H54 (cell line): Measurements from ENCODE around the gene CEBPG.

ENCODE experiments used
- DNase-seq: peaks from one replicate; pipeline ENCODE4 v3.0.0; 2011; ENCODE audit warnings: low spot score, mixed read lengths; ENCODE audit not compliant: insufficient read length
- FAIRE-seq: peaks from 3 replicates; lab custom pipeline; 2011; peaks lifted over from hg19 to GRCh38; lab: Jason Lieb, UNC
- POLR2A ChIP-seq: IDR thresholded peaks from 2 replicates; pipeline ENCODE4 v1.6.1; 2011; ENCODE audit warnings: low read depth, mild to moderate bottlenecking, low read length

The CEBPG gene

DNA sequence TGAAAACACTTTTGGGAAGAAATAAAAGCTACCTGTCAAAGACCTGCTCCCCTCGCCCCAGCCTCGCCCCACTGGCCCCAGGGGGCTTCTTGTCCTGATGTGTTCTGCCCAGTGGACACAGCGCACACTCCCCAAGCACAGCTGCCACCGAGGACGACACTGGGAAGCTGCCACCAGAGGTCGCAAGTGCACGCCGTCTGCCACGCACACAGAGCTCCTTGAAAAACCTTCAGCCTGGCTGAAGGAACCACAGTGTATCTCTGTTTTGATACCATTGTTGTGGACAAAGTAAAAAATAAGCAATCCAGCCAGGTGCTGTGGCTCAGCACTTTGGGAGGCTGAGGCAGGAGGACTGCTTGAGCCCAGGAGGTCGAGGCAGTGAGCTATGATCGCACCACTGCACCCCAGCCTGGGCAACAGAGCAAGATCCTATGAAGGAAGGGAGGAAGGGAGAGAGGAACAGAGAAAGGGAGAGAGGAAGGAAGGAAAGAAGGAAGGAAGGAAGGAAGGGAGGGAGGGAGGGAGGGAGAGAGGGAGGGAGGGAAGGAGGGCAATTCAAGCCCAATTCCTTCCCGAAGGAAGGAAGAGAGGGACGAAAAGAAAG lies 57.3 kb downstream of the CEBPG start:
- TF ChIP-seq POLR2A, result no peak
- FAIRE-seq (no peak), DNase-seq (peak; percentile 77)

DNA sequence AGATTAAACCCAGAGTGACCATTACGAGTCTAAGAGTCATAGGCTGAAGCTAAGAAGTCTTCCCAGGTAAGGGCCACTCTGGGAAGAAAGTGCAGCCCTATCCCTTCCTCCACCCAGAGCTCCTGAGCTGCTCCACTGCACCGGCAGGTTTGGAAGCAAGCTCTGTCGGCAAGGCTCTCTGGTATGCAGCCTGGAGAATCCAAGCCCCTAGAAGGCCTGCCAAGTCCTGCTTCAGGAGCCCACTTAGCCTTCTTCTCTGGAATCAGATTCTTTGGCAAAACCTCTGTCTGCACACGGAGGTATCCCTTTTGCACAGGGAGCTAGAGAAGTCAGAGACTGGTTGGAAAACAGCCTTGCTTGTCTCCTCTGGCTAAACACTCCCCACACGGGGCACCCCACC lies 58.5 kb downstream of the CEBPG start:
- FAIRE-seq (no peak), DNase-seq (no peak)
- no peak for TF ChIP-seq POLR2A
